HepG2 (cell line): Measurements from ENCODE around the gene MYO1E. TPM values are rescaled to one million over a fixed set of nuclear protein-coding genes. Genes with fewer than 3 reads are reported as not detected.
A peak's percentile ranks its signal among the peaks of the same experiment; 100 is the strongest.

Experiments
- ATAC-seq: fragments of 200-7000 bp; cut with Tn5 transposase; 3 replicates; pipeline ENCODE4 v1.9.1; 2020; ENCODE audit warnings: mild to moderate bottlenecking, moderate library complexity
- BruUV-seq: library from RNA; stranded (reverse); fragments of 400-500 nt; replicated peaks from 2 replicates; lab custom pipeline; 2021; lab: Mats Ljungman, UMichigan
- CTCF ChIA-PET: fragments of 300-600 bp; formaldehyde crosslinking; extraction: SDS; loops from one replicate; lab custom pipeline; 2021; ENCODE audit warnings: low total read pairs, inconsistent platforms, low intra/inter-chr PET ratio; lab: Yijun Ruan, JAX
- POLR2A ChIA-PET: fragments of 350-600 bp; sonication (Branson Sonifier 250); formaldehyde crosslinking; loops from one replicate; lab custom pipeline; 2020; ENCODE audit warnings: antibody characterized with exemption, inconsistent platforms; lab: Yijun Ruan, JAX
- DNase-seq: peaks from one replicate; pipeline ENCODE4 v3.0.0-alpha.2; 2015; ENCODE audit warnings: low spot score
- FAIRE-seq: peaks from 3 replicates; lab custom pipeline; 2011; peaks lifted over from hg19 to GRCh38; lab: Jason Lieb, UNC
- H2AFZ ChIP-seq: one replicate; pipeline ENCODE4 v1.6.1; 2011; ENCODE audit warnings: low read length, inconsistent platforms
- H3K27ac ChIP-seq: fragments of 300-600 bp; 3 replicates; pipeline ENCODE4 v1.8.0; 2011; ENCODE audit warnings: mixed run types, mild to moderate bottlenecking, mixed read lengths, low read length, inconsistent platforms; ENCODE audit not compliant: insufficient read depth; ENCODE audit errors: extremely low read length
- H3K27me3 ChIP-seq, 2 experiments: fragments of 200-600 bp in 1 of 2; 2 replicates in 1 of 2; 3 replicates in 1 of 2; pipeline versions ENCODE4 v1.6.0 to v1.8.0; 2011; ENCODE audit warnings: low read length in 2 of 2, mild to moderate bottlenecking in 2 of 2, moderate library complexity in 2 of 2, inconsistent platforms in 1 of 2; ENCODE audit not compliant: insufficient read depth in 2 of 2, control insufficient read depth in 1 of 2
- H3K36me3 ChIP-seq, 2 experiments: fragments of 200-600 bp in 1 of 2; replicated peaks in 1 of 2; 2 replicates in 1 of 2; 3 replicates in 1 of 2; pipeline versions ENCODE4 v1.5.1 to v1.8.0; 2011; ENCODE audit warnings: low read length in 2 of 2, inconsistent platforms in 1 of 2; ENCODE audit not compliant: insufficient read depth in 2 of 2, control insufficient read depth in 1 of 2
- H3K4me1 ChIP-seq: 2 replicates; pipeline ENCODE4 v1.5.1; 2012; ENCODE audit warnings: low read length, inconsistent platforms; ENCODE audit not compliant: insufficient read depth
- H3K4me2 ChIP-seq: 2 replicates; pipeline ENCODE4 v1.6.0; 2011; ENCODE audit warnings: low read depth, low read length, inconsistent platforms
- H3K4me3 ChIP-seq, 3 experiments: fragments of 200-600 bp in 1 of 3; sonication (generic), shearing (Covaris generic) in 1 of 3; replicated peaks in 1 of 3; 2 replicates each; pipeline ENCODE4 v1.5.1; 2011 to 2016; ENCODE audit warnings: low read length in 3 of 3, inconsistent platforms in 2 of 3, low read depth in 2 of 3, mild to moderate bottlenecking in 2 of 3, control low read depth in 1 of 3, mixed read lengths in 1 of 3; ENCODE audit not compliant: insufficient read depth in 1 of 3
- H3K79me2 ChIP-seq: one replicate; pipeline ENCODE4 v1.6.1; 2011; ENCODE audit warnings: low read length, inconsistent platforms; ENCODE audit not compliant: insufficient read depth
- H3K9ac ChIP-seq: 2 replicates; pipeline ENCODE4 v1.6.0; 2011; ENCODE audit warnings: mild to moderate bottlenecking, low read depth, low read length, inconsistent platforms; ENCODE audit not compliant: insufficient read depth
- H3K9me3 ChIP-seq: 2 replicates; pipeline ENCODE4 v1.5.1; 2012; ENCODE audit warnings: mild to moderate bottlenecking, low read length
- H4K20me1 ChIP-seq: 2 replicates; pipeline ENCODE4 v1.6.0; 2011; ENCODE audit warnings: inconsistent platforms, mild to moderate bottlenecking, low read length, moderate library complexity; ENCODE audit not compliant: insufficient read depth
- CEBPB ChIP-seq: IDR thresholded peaks from 2 replicates; pipeline ENCODE4 v1.6.1; 2011; ENCODE audit warnings: low read depth, low read length, improper control_type of control experiment, borderline replicate concordance
- NR2F1 ChIP-seq, 2 experiments: fragments of 450-650 bp in 1 of 2; formaldehyde crosslinking in 1 of 2; IDR thresholded peaks; 2 replicates each; pipeline versions ENCODE4 v1.5.0 to v1.6.1; 2016 to 2020; ENCODE audit warnings: mild to moderate bottlenecking in 1 of 2, missing compliant biosample characterization in 1 of 2, missing genetic modification reagents in 1 of 2, moderate library complexity in 1 of 2
- NR2F6 ChIP-seq, 2 experiments: IDR thresholded peaks; 2 replicates each; pipeline ENCODE4 v1.6.1; 2016; ENCODE audit warnings: antibody characterized with exemption in 1 of 2, mild to moderate bottlenecking in 1 of 2
- PRPF4 ChIP-seq: fragments of 200-400 bp; formaldehyde crosslinking; IDR thresholded peaks from 2 replicates; pipeline ENCODE4 v1.6.1; 2016; ENCODE audit warnings: low read length, low read depth; ENCODE audit not compliant: poor library complexity, severe bottlenecking
- SALL1 ChIP-seq: sonication (generic); formaldehyde crosslinking; IDR thresholded peaks from 2 replicates; pipeline ENCODE4 v1.8.0; 2022; ENCODE audit warnings: mild to moderate bottlenecking, missing genetic modification reagents
- ZNF33A ChIP-seq: sonication (generic); formaldehyde crosslinking; IDR thresholded peaks from 2 replicates; pipeline ENCODE4 v1.5.1; 2020; ENCODE audit warnings: missing genetic modification reagents, mild to moderate bottlenecking, moderate library complexity, borderline replicate concordance
- ZNF614 ChIP-seq: IDR thresholded peaks from 2 replicates; pipeline ENCODE4 v1.6.1; 2018; ENCODE audit warnings: missing biosample characterization, missing genetic modification reagents, inconsistent platforms, borderline replicate concordance
- ZNF878 ChIP-seq: sonication (generic); formaldehyde crosslinking; IDR thresholded peaks from 2 replicates; pipeline ENCODE4 v1.8.1; 2023; ENCODE audit warnings: mild to moderate bottlenecking, missing genetic modification reagents, moderate library complexity
- WGBS: methylation state at CpG from one replicate; pipeline ENCODE4 v1.1.6; 2017; ENCODE audit warnings: low lambda C conversion rate; 5-methylcytosine and 5-hydroxymethylcytosine counted together
- in situ Hi-C: cut with HindIII; loops from 2 replicates; pipeline ENCODE4 v1.10.0; 2017; ENCODE audit warnings: low pct_unique_long_range_greater_than_20kb; ENCODE audit not compliant: extremely low pct_ligation_motif_present
- intact Hi-C: fragments of 100-400 bp; cut with micrococcal nuclease; formaldehyde crosslinking; loops from one replicate; pipeline ENCODE4 v1.10.0; 2022; ENCODE audit not compliant: unreplicated experiment
- polyA plus RNA-seq, 8 experiments: library from polyadenylated mRNA; depleted of rRNA in 3 of 8; stranded (reverse) in 7 of 8; unstranded in 1 of 8; fragments of >200 nt; fragmentation: Illumina TruSeq in 4 of 8; extraction: Trizol in 4 of 8; gene quantifications; 2 replicates each; pipeline versions ENCODE4 v1.2.1 to v1.2.3, GENCODE V29; 2011 to 2016; ENCODE audit warnings: low read depth in 4 of 8, missing spikeins in 1 of 8, mixed read lengths in 1 of 8; ENCODE audit not compliant: insufficient read depth in 1 of 8
- total RNA-seq, 5 experiments: library from RNA; depleted of rRNA; stranded (reverse); fragments of >200 nt; fragmentation: Illumina TruSeq; extraction: Trizol; gene quantifications; 2 replicates each; pipeline ENCODE4 v1.2.3, GENCODE V29; 2016; ENCODE audit warnings: low read depth in 1 of 5
- TF ChIP-seq, protein P1 (sequence below): sonication (generic); formaldehyde crosslinking; IDR thresholded peaks from 2 replicates; pipeline ENCODE4 v1.5.0; 2020; ENCODE audit warnings: mild to moderate bottlenecking, missing genetic modification reagents

The MYO1E gene
- total and polyA plus RNA-seq, 2 of the 13 experiments (the other 11 are each of a cell fraction or from before 2014, with no cell fraction given), result 15.7 to 25.1 TPM

DNA sequence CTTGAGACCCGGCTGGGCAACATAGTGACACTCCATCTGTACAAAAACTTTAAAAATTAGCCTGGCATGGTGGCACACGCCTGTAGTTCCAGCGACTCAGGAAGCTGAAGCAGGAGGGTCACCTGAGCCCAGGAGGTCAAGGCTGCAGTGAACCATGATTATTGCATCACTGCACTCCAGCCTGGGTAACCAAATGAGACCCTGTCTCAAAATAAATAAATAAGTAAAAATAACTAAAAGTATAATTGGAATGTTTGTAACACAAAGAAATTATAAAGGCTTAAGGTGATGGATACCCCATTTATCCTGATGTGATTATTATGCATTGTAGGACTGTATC lies 38.6 kb downstream of the MYO1E start (continued):
- peak; percentile 48 to 60; a peak in 2 of 4 replicates for TF ChIP-seq NR2F1 (CRISPR knock-in tag; IDR thresholded peaks at IDR 0.05)
- peak; percentile 16; the same call in 1 of the 2 replicates for TF ChIP-seq SALL1 (CRISPR knock-in tag)
- no peak for TF ChIP-seq ZNF33A (CRISPR knock-in tag)
- TF ChIP-seq NR2F6 (IDR thresholded peaks at IDR 0.05), result peak; percentile 64
- peak; percentile 86 for TF ChIP-seq NR2F6 (CRISPR knock-in tag; IDR thresholded peaks at IDR 0.05)
- TF ChIP-seq CEBPB, result 0 out of 2 replicates have a peak, but pooled peaks have one; percentile 22
- TF ChIP-seq ZNF614 (CRISPR knock-in tag), result no peak

DNA sequence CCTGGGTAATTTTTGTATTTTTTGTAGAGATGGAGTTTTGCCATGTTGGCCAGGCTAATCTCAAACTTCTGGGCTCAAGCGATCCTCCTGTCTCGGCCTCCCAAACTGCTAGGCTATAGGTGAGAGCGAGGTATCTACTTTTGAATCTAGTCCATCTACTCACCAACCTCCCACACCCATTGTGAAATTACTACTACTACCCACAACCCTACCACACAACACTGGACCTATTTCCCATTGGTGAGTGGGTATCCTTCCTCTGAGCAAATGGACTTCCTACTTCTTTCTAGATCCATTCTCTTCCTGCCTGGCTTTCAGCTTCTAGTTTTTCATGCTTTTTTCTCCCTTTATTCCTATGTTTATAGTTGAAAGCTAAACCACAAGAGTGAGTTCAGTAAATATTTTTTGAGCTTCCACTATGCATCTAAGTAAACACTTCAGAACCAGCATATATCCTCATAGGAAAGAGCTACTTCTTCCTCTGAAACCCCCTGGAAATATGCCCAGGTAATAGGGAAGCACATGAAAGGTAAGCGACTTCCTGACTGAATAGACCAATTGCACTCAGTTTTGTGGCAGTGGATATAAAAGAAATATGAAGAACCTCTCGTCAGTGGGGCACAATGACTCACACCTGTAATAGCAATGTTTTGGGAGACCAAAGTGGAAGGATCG lies 39.1 kb downstream of the MYO1E start:
- H3K79me2 ChIP-seq, result peaks cover 10% of the 10 kb centered on the region
- ChIA-PET POLR2A (no interaction called here), CTCF (no interaction called here)

More for the DNA sequence above, 39.1 kb downstream of the MYO1E start:
- intact Hi-C loops, result no loop called here
- Histone ChIP-seq H3K27ac (no peak overlapping the region), H3K27me3 (no peaks in the 10 kb centered on the region), H3K4me3 (no peak overlapping the region), H3K9me3 (no peaks in the 10 kb centered on the region), H3K9ac (no peak overlapping the region), H2AFZ (no peak overlapping the region), H3K4me1 (peaks cover 79% of the 10 kb centered on the region), H4K20me1 (no peaks in the 10 kb centered on the region), H3K36me3 (no peaks in the 10 kb centered on the region), H3K4me2 (no peak overlapping the region)
- BruUV-seq, result no TSS peak
- TF ChIP-seq, protein P1, sequence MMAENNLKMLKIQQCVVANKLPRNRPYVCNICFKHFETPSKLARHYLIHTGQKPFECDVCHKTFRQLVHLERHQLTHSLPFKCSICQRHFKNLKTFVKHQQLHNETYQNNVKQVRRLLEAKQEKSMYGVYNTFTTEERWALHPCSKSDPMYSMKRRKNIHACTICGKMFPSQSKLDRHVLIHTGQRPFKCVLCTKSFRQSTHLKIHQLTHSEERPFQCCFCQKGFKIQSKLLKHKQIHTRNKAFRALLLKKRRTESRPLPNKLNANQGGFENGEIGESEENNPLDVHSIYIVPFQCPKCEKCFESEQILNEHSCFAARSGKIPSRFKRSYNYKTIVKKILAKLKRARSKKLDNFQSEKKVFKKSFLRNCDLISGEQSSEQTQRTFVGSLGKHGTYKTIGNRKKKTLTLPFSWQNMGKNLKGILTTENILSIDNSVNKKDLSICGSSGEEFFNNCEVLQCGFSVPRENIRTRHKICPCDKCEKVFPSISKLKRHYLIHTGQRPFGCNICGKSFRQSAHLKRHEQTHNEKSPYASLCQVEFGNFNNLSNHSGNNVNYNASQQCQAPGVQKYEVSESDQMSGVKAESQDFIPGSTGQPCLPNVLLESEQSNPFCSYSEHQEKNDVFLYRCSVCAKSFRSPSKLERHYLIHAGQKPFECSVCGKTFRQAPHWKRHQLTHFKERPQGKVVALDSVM (CRISPR knock-in tag), result peak; percentile 69
- TF ChIP-seq PRPF4 (no peak), ZNF878 (CRISPR knock-in tag) (0 out of 2 replicates have a peak, but pooled peaks have one; percentile 27)
- FAIRE-seq (no peak), ATAC-seq (no peak), DNase-seq (no peak)
- WGBS, result 92% methylated on average over 6 of the region's 6 CpGs
- in situ Hi-C loops, result no loop called here
